AG04450 (cell line): ENCODE measurements around the gene ELMOD3. TPM values are rescaled to one million over a fixed set of nuclear protein-coding genes. Genes with fewer than 3 reads are reported as not detected.

Experiments used
- CTCF ChIA-PET: fragments of 300-600, 350-600 bp; formaldehyde crosslinking; extraction: SDS; loops from one replicate; lab custom pipeline; 2022; ENCODE audit warnings: antibody characterized with exemption, inconsistent platforms; lab: Charles Lee
- POLR2A ChIA-PET: fragments of 350-600 bp; formaldehyde crosslinking; extraction: SDS; loops from one replicate; lab custom pipeline; 2021; ENCODE audit warnings: antibody characterized with exemption, inconsistent platforms; lab: Yijun Ruan, JAX
- DNase-seq: peaks from one replicate; pipeline ENCODE4 v3.0.0-alpha.2; 2011; ENCODE audit warnings: low read depth, low spot score
- H3K27ac ChIP-seq: one replicate; pipeline ENCODE4 v1.5.1; 2012; ENCODE audit warnings: low read depth, low read length, control low read depth
- H3K27me3 ChIP-seq: one replicate; pipeline ENCODE4 v1.6.0; 2012; ENCODE audit warnings: low read length; ENCODE audit not compliant: control insufficient read depth, insufficient read depth
- H3K4me3 ChIP-seq: 2 replicates; pipeline ENCODE4 v1.5.1; 2011; ENCODE audit warnings: mild to moderate bottlenecking, low read depth, low read length, control low read depth
- H3K9me3 ChIP-seq: 2 replicates; pipeline ENCODE4 v1.5.1; 2012; ENCODE audit warnings: low read length; ENCODE audit not compliant: control insufficient read depth, insufficient read depth
- CTCF ChIP-seq: IDR thresholded peaks from 2 replicates; pipeline ENCODE4 v1.5.1; 2011; ENCODE audit warnings: low read depth, low read length, control low read depth, inconsistent platforms
- polyA plus RNA-seq: library from polyadenylated mRNA; depleted of rRNA; stranded (reverse); fragments of >200 nt; gene quantifications from 2 replicates; pipeline ENCODE4 v1.2.3, GENCODE V29; 2011

ELMOD3 gene
- polyA plus RNA-seq, 1 experiment, result 17.8 TPM

- POLR2A ChIA-PET, result no interaction called here
- CTCF ChIA-PET, result interaction anchor here (6.6 kb wide), 1 partner anchor 156 kb away, joined by 40 read pairs; no protein-coding TSS in a partner anchor
- no peak for TF ChIP-seq CTCF
Observed at GRCh38 chr2:85394976-85395375, 40.4 kb downstream of the ELMOD3 start.

GRCh38 chr2:85395912-85396475, 41.4 kb downstream of the ELMOD3 start:
- no peaks in the 10 kb centered on the region for H3K27me3 ChIP-seq
- CTCF ChIA-PET, result no interaction called here
- H3K4me3 ChIP-seq, result no peak overlapping the region
- POLR2A ChIA-PET, result no interaction called here
- H3K9me3 ChIP-seq, result no peaks in the 10 kb centered on the region
- no peak for DNase-seq
- TF ChIP-seq CTCF, result no peak
- H3K27ac ChIP-seq, result no peak overlapping the region

More at GRCh38 chr2:85394976-85395375, 40.4 kb downstream of the ELMOD3 start:
- H3K9me3 ChIP-seq, result no peaks in the 10 kb centered on the region
- no peak for DNase-seq
- no peak overlapping the region for H3K4me3 ChIP-seq
- H3K27me3 ChIP-seq, result no peaks in the 10 kb centered on the region
- no peak overlapping the region for H3K27ac ChIP-seq

GRCh38 chr2:85396531-85397470, 42.2 kb downstream of the ELMOD3 start:
- ChIA-PET CTCF (no interaction called here), POLR2A (no interaction called here)
- H3K4me3 ChIP-seq, result no peak overlapping the region

GRCh38 chr2:85397925-85398331, 43.4 kb downstream of the ELMOD3 start:
- Histone ChIP-seq H3K4me3 (no peak overlapping the region), H3K27me3 (no peaks in the 10 kb centered on the region), H3K27ac (no peak overlapping the region), H3K9me3 (no peaks in the 10 kb centered on the region)
- CTCF ChIA-PET, result no interaction called here
- POLR2A ChIA-PET, result no interaction called here
- TF ChIP-seq CTCF, result no peak
- no peak for DNase-seq

More at GRCh38 chr2:85396531-85397470, 42.2 kb downstream of the ELMOD3 start:
- TF ChIP-seq CTCF, result no peak
- DNase-seq, result no peak
- Histone ChIP-seq H3K27me3 (no peaks in the 10 kb centered on the region), H3K9me3 (no peaks in the 10 kb centered on the region), H3K27ac (no peak overlapping the region)
